HG02943 (cell line): ENCODE results near the gene DSG4.

Experiments used
- ATAC-seq: cut with Tn5 transposase; IDR thresholded peaks from one replicate; pipeline ENCODE4 v1.9.1; 2021; ENCODE audit warnings: mild to moderate bottlenecking, low read depth, moderate library complexity; ENCODE audit not compliant: unreplicated experiment

Gene DSG4

GRCh38 chr18:31407649-31408048, 31.1 kb downstream of the DSG4 start:
- ATAC-seq: no peak

- no peak for ATAC-seq
These were observed 32.7 kb downstream of the DSG4 start for GRCh38 chr18:31409276-31409675.

DNA sequence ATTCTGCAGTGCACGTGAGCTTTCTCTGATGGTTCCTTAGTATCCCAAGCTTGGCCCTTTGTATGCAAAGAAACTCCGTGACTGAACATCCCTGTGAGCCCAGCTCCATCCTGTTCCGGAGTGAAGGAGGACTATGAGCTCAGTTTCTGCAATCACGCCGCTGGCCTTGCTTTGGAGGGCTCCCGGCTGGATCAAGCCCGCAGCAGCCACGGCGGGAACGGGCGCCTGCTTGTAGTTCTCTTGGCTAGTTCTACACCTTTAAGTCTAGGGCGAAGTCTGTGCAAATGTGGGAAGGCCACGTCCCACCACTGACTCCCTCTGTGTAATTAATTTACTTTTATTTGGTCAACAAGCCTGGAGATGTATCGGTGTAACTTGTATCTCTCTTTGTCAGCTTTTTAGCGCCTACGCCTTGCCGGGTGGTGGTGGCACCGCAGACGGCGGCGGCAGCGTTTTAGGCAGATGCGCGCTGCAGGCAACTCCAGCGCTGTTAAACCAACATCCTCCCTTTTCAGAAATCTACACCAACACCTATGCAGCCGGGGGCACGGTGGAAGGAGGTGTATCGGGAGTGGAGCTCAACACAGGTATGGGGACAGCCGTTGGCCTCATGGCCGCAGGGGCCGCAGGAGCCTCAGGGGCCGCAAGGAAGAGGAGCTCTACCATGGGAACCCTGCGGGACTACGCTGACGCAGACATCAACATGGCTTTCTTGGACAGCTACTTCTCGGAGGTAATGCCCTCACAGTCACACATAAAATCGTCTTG, 34.3 kb downstream of the DSG4 start:
- no peak for ATAC-seq

- no peak for ATAC-seq
These were observed 36.6 kb downstream of the DSG4 start for GRCh38 chr18:31413137-31413536.

- no peak for ATAC-seq
These were observed 41.3 kb downstream of the DSG4 start for GRCh38 chr18:31417850-31418249.

GRCh38 chr18:31419457-31419932, 42.9 kb downstream of the DSG4 start:
- ATAC-seq: no peak

GRCh38 chr18:31420032-31420431, 43.5 kb downstream of the DSG4 start:
- ATAC-seq: no peak

GRCh38 chr18:31420524-31420923, 43.9 kb downstream of the DSG4 start:
- no peak for ATAC-seq

GRCh38 chr18:31424383-31424988, 47.9 kb downstream of the DSG4 start:
- no peak for ATAC-seq

DNA sequence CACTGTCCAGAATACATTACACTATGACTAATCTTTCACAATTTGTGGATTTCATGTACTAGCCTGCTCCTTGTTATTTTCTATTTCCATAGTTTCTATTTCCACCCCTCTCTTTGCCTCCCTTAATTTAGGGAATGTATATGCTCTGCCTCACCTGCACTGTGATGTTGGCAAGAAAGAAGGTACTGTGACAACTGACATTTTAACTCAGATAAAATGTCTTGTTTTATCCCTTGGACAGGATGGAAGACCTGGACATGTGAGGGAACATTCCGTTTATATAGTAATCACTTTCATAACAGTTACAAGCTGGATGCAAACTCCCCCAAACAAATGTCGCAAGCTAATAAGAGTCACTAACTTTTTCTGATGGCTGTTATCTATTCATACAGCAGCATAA, 49.4 kb downstream of the DSG4 start:
- ATAC-seq: no peak

DNA sequence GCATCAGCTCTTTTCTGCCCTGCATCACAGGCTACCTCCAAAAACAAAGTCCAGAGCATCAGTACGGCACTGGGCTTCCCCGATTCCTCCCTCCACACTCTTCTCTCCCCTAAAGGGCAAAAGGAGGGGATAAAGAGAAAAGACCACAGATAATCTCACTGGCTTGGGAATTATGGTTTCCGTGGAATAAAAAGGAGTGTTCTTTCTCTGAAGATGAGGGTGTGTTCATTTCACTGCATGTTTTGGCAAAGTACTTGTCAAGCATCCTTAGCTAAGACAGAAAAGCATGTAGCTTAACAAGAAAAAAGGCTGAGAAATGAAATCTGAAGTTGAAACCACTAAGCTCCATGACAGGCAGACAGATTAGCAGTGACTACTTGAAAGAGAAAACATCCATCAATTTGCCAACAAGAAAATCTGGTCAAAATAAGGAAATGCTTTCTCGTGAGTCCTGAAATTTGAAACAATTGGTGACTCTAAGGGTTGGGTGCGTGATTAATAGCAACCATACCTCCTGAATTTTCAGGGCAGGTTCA, 50.4 kb downstream of the DSG4 start:
- ATAC-seq: no peak

- no peak for ATAC-seq
These were observed 51.6 kb downstream of the DSG4 start for GRCh38 chr18:31428211-31428610.

- ATAC-seq: no peak
These were observed 53.0 kb downstream of the DSG4 start for GRCh38 chr18:31429623-31430022.

- ATAC-seq: no peak
These were observed 53.5 kb downstream of the DSG4 start for GRCh38 chr18:31430072-31430471.

DNA sequence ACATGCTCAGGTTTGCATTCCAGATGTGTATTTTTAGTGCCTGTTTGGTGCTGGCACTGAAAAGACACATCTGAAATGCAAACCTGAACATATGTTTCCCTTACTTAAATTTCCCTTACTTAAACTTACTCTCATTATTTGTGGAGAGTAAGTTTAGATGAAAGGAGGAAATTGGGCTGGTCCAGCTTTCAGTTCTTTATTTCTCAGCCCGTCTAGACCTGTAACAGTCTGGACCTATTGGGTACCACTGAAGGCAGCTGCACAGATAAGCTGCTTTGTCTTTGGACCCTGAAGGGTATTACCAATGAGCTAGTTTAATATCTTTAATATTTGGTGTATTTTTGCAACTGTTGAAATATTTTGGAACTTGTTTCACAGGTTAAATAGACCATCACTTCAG, 54.0 kb downstream of the DSG4 start:
- ATAC-seq: no peak

- ATAC-seq: no peak
These were observed 55.7 kb downstream of the DSG4 start for GRCh38 chr18:31432316-31432715.

DNA sequence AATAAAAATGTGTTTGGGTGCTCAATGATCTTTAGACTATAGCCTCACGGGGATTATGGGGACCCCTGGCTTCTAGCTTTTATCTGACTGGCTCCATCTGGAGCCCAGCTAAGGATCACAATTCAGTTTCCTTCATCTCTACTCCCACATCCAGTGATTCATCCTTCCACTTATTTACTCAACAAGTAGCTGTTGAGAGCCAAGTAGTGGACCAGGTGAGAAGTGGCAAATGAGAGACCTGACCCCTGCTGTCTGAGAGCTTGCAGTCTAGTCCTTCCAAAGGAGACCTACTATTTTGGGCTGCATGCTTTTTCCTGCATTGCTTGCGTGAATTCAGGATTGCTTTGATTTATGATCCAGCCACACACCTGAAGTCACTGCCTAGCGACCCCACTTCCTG, 60.2 kb downstream of the DSG4 start:
- ATAC-seq: no peak

DNA sequence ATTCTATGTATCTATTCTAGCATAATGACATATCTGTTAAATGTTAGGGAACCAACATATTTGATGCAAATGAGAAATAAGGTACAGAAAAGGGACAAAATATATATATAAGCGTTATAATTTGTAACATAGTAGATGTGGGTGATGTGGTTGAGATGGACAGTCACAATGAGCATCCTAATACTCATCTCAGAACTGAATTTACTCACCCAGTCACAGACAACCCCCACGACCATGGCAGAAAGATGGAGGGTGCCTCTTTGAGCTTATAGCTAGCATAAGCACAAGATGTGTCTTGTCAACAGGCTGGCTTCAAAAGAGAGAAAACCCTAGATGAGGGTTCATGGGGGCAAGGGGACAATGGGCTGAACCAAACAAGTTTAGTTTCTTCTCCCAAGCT, 61.8 kb downstream of the DSG4 start:
- ATAC-seq: no peak

DNA sequence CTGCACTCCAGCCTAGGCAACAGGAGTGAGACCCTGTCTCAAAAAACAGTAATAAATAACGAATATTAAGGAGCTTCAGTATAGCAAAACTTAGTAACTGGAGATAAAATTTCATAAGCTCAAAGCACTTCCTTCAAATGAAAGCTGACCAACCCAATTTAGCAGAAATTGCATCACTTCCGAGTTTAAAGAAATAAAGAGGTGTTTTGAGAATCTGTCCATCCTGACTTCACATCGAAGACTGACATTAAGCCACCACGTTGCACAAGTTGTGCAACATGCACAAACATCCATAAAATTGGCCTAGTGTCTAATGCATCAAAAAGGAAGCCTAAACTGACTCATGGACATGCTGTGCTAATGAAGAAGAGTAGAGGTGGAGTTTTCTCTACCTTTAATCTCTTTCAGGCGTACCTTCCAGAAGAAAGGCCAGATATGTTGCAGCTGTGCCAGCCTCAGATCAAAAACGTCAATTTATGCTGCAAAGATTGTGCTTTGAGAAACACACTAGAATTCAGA, 63.3 kb downstream of the DSG4 start:
- no peak for ATAC-seq

DNA sequence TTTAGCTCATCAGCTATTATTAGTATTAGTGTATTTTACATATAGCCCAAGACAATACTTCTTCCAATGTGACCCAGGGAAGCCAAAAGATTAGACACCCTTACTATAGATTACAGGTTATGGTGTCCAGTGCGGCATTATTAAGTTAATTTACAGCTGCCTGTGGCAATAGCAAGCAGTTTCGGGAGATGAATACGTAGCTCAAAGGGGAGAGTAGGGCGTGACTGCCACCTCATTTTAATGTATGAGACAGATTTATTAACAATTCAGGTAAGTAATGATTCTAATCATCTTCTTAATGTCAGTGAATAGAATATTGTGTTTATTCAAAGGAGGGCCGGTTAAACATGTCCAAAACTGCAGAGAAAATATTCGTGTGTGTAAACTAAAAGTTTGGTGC, 64.2 kb downstream of the DSG4 start:
- no peak for ATAC-seq

GRCh38 chr18:31441493-31441892, 64.9 kb downstream of the DSG4 start:
- no peak for ATAC-seq

DNA sequence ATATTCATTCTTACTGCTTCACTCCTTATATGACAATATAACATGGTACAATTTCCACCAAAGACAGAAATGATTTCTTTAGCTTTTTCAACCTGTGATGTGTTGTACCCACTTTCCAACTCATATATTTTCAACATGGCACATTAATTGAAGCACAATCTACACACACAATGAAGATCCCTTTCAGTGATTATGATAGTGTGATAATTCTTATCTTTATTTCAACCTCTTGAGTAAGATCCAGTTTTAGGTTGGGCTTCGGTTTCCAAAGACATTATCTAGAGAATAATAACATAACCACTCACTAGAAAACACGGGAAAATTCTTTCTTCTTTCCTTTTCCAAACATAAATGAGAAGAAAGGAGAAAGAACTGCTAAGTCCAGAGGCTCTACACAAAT, 67.6 kb downstream of the DSG4 start:
- ATAC-seq: no peak
